Heart right ventricle (tissue), 16 donors: ENCODE results near the gene LRRN4CL. TPM values are rescaled to one million over a fixed set of nuclear protein-coding genes. Genes with fewer than 3 reads are reported as not detected.

Experiments used
- ATAC-seq, 8 donors: fragments of 200-7000 bp; cut with Tn5 transposase; one replicate each; pipeline ENCODE4 v1.9.1; 2020; ENCODE audit warnings: mild to moderate bottlenecking in 8 of 8, moderate library complexity in 8 of 8, moderate number of reproducible peaks in 1 of 8
- DNase-seq, 2 donors: peaks; one replicate each; pipeline ENCODE4 v3.0.0-alpha.2; 2020
- H3K27ac ChIP-seq, 10 donors: fragments of 200-600 bp; sonication (generic) in 2 of 10; one replicate each; pipeline versions ENCODE4 v1.5.0 to v1.8.0; 2020 to 2022; ENCODE audit warnings: mild to moderate bottlenecking in 3 of 10
- H3K27me3 ChIP-seq, 7 donors: fragments of 200-600 bp; one replicate each; pipeline ENCODE4 v1.8.0; 2021 to 2022; ENCODE audit warnings: mild to moderate bottlenecking in 2 of 7
- H3K36me3 ChIP-seq, 9 donors: fragments of 200-600 bp; sonication (generic) in 1 of 9; one replicate each; pipeline versions ENCODE4 v1.5.0 to v1.8.0; 2020 to 2022; ENCODE audit warnings: mild to moderate bottlenecking in 2 of 9
- H3K4me1 ChIP-seq, 9 donors: fragments of 200-600 bp; sonication (generic) in 1 of 9; one replicate each; pipeline versions ENCODE4 v1.5.0 to v1.8.0; 2020 to 2022; ENCODE audit warnings: mild to moderate bottlenecking in 4 of 9
- H3K4me3 ChIP-seq, 10 donors: fragments of 200-600 bp; sonication (generic) in 2 of 10; one replicate each; pipeline versions ENCODE4 v1.5.0 to v1.8.0; 2020 to 2022; ENCODE audit warnings: mild to moderate bottlenecking in 7 of 10, moderate library complexity in 2 of 10
- H3K9me3 ChIP-seq, 11 donors: fragments of 200-600 bp in 10 of 11; sonication (generic) in 2 of 11; one replicate each; pipeline versions ENCODE4 v1.5.0 to v1.8.0; 2013 to 2022; ENCODE audit warnings: mild to moderate bottlenecking in 2 of 11, control low read depth in 1 of 11, moderate library complexity in 1 of 11
- CTCF ChIP-seq, 9 donors: fragments of 200-600 bp; sonication (generic) in 2 of 9; IDR thresholded peaks; one replicate each; pipeline versions ENCODE4 v1.5.0 to v1.8.0; 2021 to 2022; ENCODE audit warnings: antibody characterized with exemption in 9 of 9, mild to moderate bottlenecking in 5 of 9, moderate library complexity in 1 of 9
- WGBS, 2 donors: extraction: QIAGEN DNeasy Blood & Tissue Kit; methylation state at CpG; one replicate each; pipeline ENCODE4 v1.1.7; 2013; ENCODE audit warnings: inconsistent platforms in 1 of 2; 5-methylcytosine and 5-hydroxymethylcytosine counted together
- intact Hi-C, 10 donors: fragments of 100-400 bp; cut with DNase I; formaldehyde crosslinking; loops; one replicate each; pipeline versions ENCODE4 v1.11.1 to v1.14.2; 2022
- polyA plus RNA-seq, 2 donors: library from polyadenylated mRNA; stranded (reverse); fragments of 200-250 nt; gene quantifications; one replicate each; pipeline ENCODE4 v1.2.3, GENCODE V29; 2013
- total RNA-seq, 10 donors: library from RNA; stranded (reverse); fragmentation: NEBNext Ultra II Directional in 3 of 10; extraction: Animal tissue kit (Norgen Biotek cat#: 25700) in 3 of 10; gene quantifications; one replicate each; pipeline versions ENCODE4 v1.2.1 to v1.2.4, GENCODE V29; 2021 to 2023
- donor health status: Arrhythmogenic right ventricular cardiomyopathy.
- donor health status: ischemic (EF 13 %, LVEDD 7.1; RV severe dilation, severe dysfunction).
- donor health status: healthy with polysubstance abuse.
- donor health status: DM: no; HTN: yes; CAD: no.
- donor health status: DM: no; HTN: no; CAD: no.
- donor health status: ischemic (EF 25% LVEDD 6.9; RV normal size, moderate dysfunction).
- donor health status: ischemic (EF 25% LVEDD 5.7; RV mildly dilated, moderate dysfunction).
- donor health status: healthy.
- donor health status: DM: yes; HTN: yes; CAD: no.
- donor health status: Ischemic cardiomyopathy.
- donor health status: ischemic (EF 35%, LVEDD 5.7; RV mildly dilated, moderate dysfunction).
- donor health status: nonischemic (EF 11% LVEDD 7.7; RV severe dilation, severe dysfunction).
- donor health status: DM: yes; HTN: yes; CAD: no.
- donor health status: PGD.
- donor health status: ischemic (EF 29% LVEDD 5.4; RV normal size, mild dysfunction).
- donor health status: nonischemic (EF 23%, LVEDD 6.1; RV moderate dilation, normal function).

Gene LRRN4CL
- total and polyA plus RNA-seq, 12 donors = 1.9 to 9.5 (median 2.6) TPM

DNA sequence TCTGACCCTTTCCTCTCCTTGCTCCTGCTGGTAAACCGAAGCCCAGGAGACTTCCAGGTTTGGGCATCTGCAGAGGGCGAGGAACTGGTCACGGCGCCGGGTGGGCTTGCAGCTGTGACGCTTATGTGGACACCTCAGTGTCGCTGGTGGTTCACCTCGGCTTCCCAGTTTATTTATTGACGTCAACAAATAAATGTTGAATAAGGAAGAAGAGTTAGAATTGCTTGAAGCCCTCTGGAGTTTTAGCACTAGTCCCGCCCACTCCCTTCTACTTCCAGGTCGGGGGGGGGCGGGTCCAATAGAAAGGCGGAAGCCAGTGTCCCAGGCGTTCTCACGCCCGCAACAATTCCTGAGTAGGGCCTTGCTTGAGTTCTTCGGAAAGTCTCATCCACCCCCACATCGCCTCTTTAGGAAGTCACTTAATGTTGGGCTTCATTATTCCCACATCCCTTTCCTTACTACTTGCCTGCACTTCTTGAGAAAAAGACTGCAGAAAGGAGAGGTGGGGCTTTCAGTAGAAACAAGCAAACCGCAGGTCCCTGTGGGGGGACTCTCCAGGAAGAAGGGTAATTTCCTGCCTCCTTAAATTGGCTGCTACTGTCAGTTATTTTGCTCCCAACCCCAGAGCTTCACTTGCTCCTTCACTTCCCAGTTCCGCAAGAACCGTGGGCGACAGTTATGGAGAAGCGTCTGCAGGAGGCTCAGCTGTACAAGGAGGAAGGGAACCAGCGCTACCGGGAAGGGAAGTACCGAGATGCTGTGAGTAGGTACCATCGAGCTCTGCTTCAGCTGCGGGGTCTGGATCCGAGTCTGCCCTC is 39.0 kb upstream of the LRRN4CL start, which contains the start of gene TTC9C:
TTC9C (plus strand) TSS at position 316 of the 818 bp plus-strand sequence; CDS start at position 679, 363 bp downstream.
- peak within 1 kb of the TSS; percentile 63 to 98 (median 89) for H3K4me3 ChIP-seq
- no peaks in the 10 kb centered on the region for H3K27me3 ChIP-seq
- intact Hi-C loops = loop anchor here in 5 of 10 donors (2.0 to 5.0 kb wide), 4 partner anchors 24 to 114 kb away; partner anchors contain the start of genes TAF6L (in 2 of the 5) and NXF1 (in 1 of the 5)
- 0% methylated on average over 29 of the region's 29 CpGs for WGBS, 2 donors
- H3K9me3 ChIP-seq = no peaks in the 10 kb centered on the region
- H3K36me3 ChIP-seq = peaks cover 0 to 47% (median 19%) of the 10 kb centered on the region in 9 donors
- peaks cover 12 to 71% (median 54%) of the 10 kb centered on the region in 9 donors for H3K4me1 ChIP-seq
- H3K27ac ChIP-seq = peak within 1 kb of the TSS; percentile 87 to 99 (median 93)
- DNase-seq = peak; percentile 79 to 92
- ATAC-seq = peak; percentile 57 to 86 (median 77)
- TF ChIP-seq CTCF (IDR thresholded peaks at IDR 0.05) = no peak

DNA sequence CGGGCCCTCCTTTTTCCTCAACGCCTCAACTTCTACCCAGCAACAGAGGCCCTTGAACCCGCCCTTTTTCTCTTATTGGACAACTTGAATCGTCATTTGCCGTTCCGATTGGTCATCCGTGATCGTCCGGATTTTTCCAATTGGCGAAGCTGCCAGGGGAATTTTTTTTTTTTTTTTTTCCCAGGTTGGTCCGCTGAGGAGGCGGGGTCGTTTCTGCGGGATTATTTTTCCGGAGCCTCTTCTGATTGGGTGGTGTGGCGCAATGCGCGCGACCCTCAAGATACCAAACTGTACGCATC is 38.5 kb upstream of the LRRN4CL start:
- WGBS, 2 donors = 0% methylated on average over 20 of the region's 20 CpGs
- Histone ChIP-seq H3K4me3 (peak overlapping the region; percentile 63 to 98 (median 89)), H3K9me3 (no peaks in the 10 kb centered on the region), H3K27me3 (no peaks in the 10 kb centered on the region), H3K27ac (peak overlapping the region; percentile 87 to 99 (median 93)), H3K36me3 (peaks cover 0 to 47% (median 20%) of the 10 kb centered on the region in 9 donors), H3K4me1 (peaks cover 12 to 72% (median 54%) of the 10 kb centered on the region in 9 donors)
- intact Hi-C loops = loop anchor here in 5 of 10 donors (2.0 to 5.0 kb wide), 5 partner anchors 19 to 114 kb away; partner anchors contain the start of genes TAF6L (in 2 of the 5) and NXF1 (in 1 of the 5)
- ATAC-seq = peak; percentile 75 to 91 (median 84)
- no peak for TF ChIP-seq CTCF (IDR thresholded peaks at IDR 0.05)
- peak; percentile 71 to 95 for DNase-seq

- intact Hi-C loops = loop anchor here in 4 of 10 donors (2.0 to 5.0 kb wide), 4 partner anchors 19 to 115 kb away; partner anchors contain the start of genes TAF6L (in 2 of the 4) and NXF1 (in 1 of the 4)
- H3K27ac ChIP-seq = peak within 1 kb of the TSS; percentile 87 to 99 (median 93)
- TF ChIP-seq CTCF (IDR thresholded peaks at IDR 0.05) = peak in 3 of 9 donors; percentile 16 to 32 (median 19)
- peak; percentile 93 to 97 (median 94) for ATAC-seq
- H3K4me3 ChIP-seq = peak within 1 kb of the TSS; percentile 63 to 98 (median 89)
- no peaks in the 10 kb centered on the region for H3K9me3 ChIP-seq
- DNase-seq = peak; percentile 98 to 99
- peaks cover 0 to 47% (median 20%) of the 10 kb centered on the region in 9 donors for H3K36me3 ChIP-seq
- no peaks in the 10 kb centered on the region for H3K27me3 ChIP-seq
- WGBS, 2 donors = 0% methylated on average over 65 to 72 of the region's 72 CpGs
- peaks cover 12 to 71% (median 51%) of the 10 kb centered on the region in 9 donors for H3K4me1 ChIP-seq
Observed at GRCh38 chr11:62727165-62727871, 38.0 kb upstream of the LRRN4CL start, which contains the start of gene HNRNPUL2. HNRNPUL2 (minus strand) TSS chr11:62727457; CDS start chr11:62727156, 301 bp downstream.

GRCh38 chr11:62726915-62727164 is 37.5 kb upstream of the LRRN4CL start:
- no peak for TF ChIP-seq CTCF (IDR thresholded peaks at IDR 0.05)
- ATAC-seq (peak in 4 of 8 donors; percentile 5 to 17 (median 10)), DNase-seq (no peak)
- Histone ChIP-seq H3K9me3 (no peaks in the 10 kb centered on the region), H3K36me3 (peaks cover 0 to 50% (median 24%) of the 10 kb centered on the region in 9 donors), H3K27ac (peak overlapping the region; percentile 87 to 99 (median 93)), H3K4me1 (peaks cover 12 to 67% (median 49%) of the 10 kb centered on the region in 9 donors), H3K4me3 (peak overlapping the region; percentile 63 to 98 (median 89)), H3K27me3 (no peaks in the 10 kb centered on the region)
- WGBS, 2 donors = 1% methylated on average over 31 to 37 of the region's 37 CpGs
- intact Hi-C loops = loop anchor here in 4 of 10 donors (2.0 to 5.0 kb wide), 4 partner anchors 18 to 115 kb away; partner anchors contain the start of genes TAF6L (in 2 of the 4) and NXF1 (in 1 of the 4)
